SKM-1 treated with dmso at 0.1 percent for 144 hours (cell line): ENCODE results near the gene NREP.

Experiments
- DNase-seq: peaks from one replicate; lab custom pipeline; 2025; ENCODE audit not compliant: unreplicated experiment; lab: John Stamatoyannopoulos, UW

Gene NREP, protein sequence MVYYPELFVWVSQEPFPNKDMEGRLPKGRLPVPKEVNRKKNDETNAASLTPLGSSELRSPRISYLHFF

GRCh38 chr5:111756581-111757354 lies at the start of gene NREP:
NREP (minus strand) TSS chr5:111757194; CDS start chr5:111755772, 1,422 bp downstream.
- peak; percentile 44 for DNase-seq

DNA sequence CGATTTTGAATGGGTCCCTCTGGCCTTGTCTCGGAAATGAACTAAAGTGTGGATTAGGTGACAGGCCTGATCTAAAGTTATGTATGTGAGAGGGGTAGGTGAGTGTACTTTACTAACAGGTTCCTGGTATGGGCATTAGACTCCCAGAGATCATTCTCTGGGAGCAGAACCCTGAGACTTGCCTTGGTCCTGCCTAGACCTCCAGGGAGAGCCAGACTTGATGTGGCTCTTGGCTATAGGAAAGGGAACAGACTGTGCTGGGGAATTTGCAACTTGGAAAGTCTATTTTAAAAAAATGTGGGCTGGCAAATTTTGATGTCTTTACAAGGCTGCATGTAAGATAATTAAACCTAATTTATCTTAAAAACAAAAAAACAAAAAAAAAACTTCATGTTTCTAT lies 49.8 kb upstream of the NREP start:
- no peak for DNase-seq

DNA sequence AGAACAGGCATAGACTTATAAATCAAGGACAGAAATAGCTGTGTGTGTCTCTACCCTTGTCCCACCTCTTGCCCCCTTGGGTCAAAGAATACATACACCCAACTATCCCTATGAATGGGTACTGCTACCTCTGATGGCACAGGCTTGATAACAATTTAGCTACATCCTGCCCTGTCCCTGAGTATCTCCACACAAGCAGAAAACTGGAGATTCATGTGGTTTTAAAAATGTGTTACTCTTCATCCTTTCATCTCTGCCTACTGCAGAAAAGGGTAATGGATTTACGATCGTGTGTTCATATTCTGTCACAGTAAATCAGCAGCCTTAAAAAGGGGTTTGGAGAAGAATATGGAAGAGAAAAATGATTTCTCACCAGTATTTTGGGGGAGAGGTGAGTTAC lies 49.2 kb upstream of the NREP start:
- no peak for DNase-seq

GRCh38 chr5:111805071-111805470 lies 48.1 kb upstream of the NREP start:
- no peak for DNase-seq

GRCh38 chr5:111800351-111800750 lies 43.4 kb upstream of the NREP start:
- DNase-seq = no peak

- DNase-seq = no peak
Measured at GRCh38 chr5:111795142-111795541, 38.1 kb upstream of the NREP start.

GRCh38 chr5:111792471-111793058 lies 35.6 kb upstream of the NREP start:
- no peak for DNase-seq

GRCh38 chr5:111790295-111790694 lies 33.3 kb upstream of the NREP start:
- DNase-seq = no peak

GRCh38 chr5:111787006-111787405 lies 30.0 kb upstream of the NREP start:
- no peak for DNase-seq

- no peak for DNase-seq
Measured at GRCh38 chr5:111784491-111785181, 27.6 kb upstream of the NREP start.

DNA sequence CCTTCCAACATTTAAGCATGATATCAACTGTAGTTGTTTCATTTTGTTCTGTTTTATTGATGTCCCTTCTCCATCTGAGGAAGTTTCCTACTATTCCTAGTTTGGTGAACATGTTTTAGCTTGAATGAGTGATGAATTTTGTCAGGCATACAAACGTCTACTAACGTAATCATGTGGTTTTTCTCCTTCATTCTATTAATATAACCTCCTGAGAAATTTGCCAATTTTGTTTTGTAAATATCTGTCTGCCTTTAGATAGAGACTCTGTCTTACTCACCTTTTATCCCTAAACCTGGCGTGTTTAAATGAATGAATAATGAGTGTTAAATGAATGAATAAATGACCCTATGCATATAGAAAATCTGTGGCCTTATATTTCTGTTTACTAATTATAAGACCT lies 26.5 kb upstream of the NREP start:
- no peak for DNase-seq

DNA sequence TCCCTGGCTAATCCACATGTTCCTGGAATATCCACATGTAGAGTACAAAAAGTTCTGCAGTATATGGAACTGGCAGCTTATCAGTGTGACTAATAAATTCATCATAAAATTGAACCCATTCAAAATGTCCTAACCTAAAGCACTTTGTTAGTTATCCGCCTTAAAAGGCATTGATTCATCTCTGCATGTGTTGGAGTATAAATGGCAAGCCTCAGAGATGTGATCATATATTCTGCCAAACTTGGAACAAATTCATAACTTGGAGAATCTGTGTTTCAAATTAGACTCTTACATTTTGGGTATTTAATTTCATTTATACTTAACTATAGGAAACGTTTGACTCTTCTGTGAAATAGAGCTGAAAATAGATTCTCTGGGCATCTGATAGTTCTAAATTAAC lies 25.2 kb upstream of the NREP start:
- no peak for DNase-seq

DNA sequence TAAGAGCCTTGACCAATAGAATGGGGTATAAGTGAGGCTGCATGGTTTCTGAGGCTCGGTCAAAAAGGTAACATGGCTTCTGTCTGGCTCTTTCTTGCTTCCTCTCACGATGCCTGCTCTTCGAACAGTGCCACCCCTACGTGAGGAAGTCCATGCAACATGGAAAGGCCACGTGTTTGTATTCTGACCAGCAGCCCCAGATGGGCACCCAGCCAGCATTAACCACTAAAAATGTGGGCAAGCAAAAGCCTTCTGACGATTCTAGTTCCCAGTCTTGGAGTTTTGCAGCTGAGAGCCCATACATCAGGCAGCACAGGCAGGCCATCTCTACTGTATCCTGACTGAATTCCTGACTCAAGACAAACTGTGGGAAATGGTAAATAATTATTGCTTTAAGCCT lies 24.2 kb upstream of the NREP start:
- no peak for DNase-seq

- no peak for DNase-seq
Measured at GRCh38 chr5:111779922-111780292, 22.9 kb upstream of the NREP start.

- no peak for DNase-seq
Measured at GRCh38 chr5:111779260-111779921, 22.4 kb upstream of the NREP start.

DNA sequence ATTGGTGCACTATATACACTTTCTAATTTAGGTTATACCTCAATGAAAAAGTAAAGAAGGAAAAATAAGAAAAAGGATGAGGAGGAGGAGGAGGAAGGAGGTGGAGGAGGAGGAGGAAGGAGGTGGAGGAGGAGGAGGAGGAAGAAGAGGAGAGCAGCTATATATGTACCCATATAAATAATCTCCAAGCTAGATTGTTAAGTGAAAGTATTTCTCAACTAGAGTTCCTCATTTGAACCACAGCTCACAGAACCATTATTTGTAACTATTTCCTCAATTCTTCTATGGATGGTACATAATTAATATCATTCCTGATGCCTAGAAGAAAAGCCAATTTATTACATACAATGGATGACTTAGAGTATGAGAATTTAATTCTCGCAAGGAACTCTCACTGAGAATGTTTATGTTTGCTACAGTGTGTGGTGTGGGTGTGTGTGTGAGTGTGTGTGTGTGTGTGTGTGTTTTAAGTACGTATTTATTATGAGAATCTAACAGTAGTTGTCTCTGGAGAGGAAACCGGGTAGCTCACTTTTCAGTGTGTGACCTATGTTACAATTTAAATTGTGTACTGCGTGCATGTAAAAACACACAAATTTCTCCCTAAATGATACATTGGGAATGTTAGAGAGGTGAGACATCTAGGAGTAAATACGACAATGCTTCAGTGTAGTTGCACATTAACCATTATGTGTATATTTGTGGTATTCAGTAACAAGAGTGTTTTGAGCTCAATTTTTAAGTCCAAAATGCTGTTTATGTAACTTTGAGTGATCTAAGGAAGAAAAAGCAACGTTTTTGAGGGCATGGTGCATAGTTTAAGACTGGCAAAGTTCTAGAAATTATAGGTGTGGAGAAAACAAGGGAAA lies 20.2 kb upstream of the NREP start:
- peak; percentile 81 for DNase-seq

DNA sequence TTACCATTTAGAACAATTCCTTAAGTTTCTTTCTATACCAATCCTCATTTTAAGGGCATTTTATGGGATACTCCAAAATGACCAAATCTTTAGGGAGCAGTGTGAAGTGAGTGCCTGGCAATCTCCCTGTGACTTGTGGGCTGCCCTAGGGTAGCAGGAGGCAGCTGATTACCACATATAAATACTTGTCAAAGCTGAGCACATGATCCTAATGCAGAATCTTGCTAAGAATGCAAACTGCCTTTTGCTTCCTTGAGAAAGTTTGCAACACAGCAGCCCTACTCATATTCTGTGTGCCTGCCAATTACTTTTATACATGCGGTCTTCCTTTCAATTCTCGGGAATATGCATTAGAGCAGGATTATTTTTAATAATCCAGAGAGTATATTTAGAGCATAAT lies 18.2 kb upstream of the NREP start:
- peak; percentile 30 for DNase-seq

- peak; percentile 65 for DNase-seq
Measured at GRCh38 chr5:111774525-111774924, 17.5 kb upstream of the NREP start.

DNA sequence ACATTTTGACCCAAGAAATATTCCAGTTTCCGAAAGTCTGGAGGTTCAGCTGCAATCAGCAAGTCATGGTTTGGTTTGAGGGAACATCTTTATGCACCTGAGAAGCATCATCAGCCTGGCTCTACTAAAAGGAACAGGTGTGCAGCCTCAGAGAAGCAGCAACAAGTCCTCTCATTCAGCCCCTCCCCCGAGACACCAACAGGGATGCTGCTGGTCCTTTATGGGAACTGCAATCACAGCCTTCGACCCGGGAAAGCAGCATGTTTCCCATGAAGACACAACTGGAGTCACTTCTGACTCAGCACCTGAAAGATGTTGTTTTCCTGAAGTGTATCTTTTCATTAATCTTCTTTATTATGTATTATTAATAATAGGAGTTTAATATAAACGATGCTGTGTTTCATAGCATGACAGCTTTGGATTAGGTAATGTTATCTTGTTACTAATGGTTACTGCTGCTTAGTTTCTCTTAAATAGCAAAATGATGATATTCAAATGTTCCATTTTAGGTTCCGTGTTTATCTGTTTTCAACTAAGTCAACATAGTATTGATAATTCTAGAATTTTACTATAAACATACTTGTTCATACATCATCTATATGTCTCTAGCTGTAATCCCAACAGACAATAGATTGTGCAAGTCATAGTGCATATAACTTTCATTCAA lies 15.6 kb upstream of the NREP start:
- DNase-seq = no peak

DNA sequence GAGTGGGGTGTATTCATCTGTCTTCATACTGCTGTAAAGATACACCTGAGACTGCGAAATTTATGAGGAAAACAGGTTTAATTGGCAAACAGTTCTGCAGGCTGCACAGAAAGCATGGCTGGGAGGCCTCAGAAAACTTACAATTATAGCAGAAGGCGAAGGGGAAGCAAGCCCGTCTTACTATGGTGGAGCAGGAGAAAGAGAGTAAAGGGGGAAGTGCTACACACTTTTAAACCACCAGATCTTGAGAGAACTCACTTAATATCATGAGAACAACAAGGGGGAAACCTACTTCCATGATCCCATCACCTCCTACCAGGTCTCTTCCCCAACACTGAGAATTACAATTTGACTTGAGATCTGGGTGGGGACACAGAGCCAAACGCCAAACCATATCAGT lies 12.5 kb upstream of the NREP start:
- DNase-seq = no peak
